ENCODE data around the gene HSPB9. TPM values are rescaled to one million over a fixed set of nuclear protein-coding genes. Genes with fewer than 3 reads are reported as not detected.

HSPB9 gene
- total RNA-seq, 1 experiment from 2014 or later, result not detected

- H3K9ac ChIP-seq (ENCODE audit: low read length), result no peak overlapping the region
- peak overlapping the region; percentile 17; the same call in 1 of the 2 replicates for H3K4me2 ChIP-seq (ENCODE audit: low read length)
- peaks cover 0 to 11% of the 10 kb centered on the region in 2 experiments; a peak in 2 of 4 replicates for H3K4me1 ChIP-seq (ENCODE audit: control insufficient read depth in 1 of 2, insufficient read depth in 2 of 2, low read length in 2 of 2)
- H3K9me3 ChIP-seq (ENCODE audit: control insufficient read depth in 1 of 2, insufficient read depth in 1 of 2, low read depth in 1 of 2, low read length in 2 of 2), result no peaks in the 10 kb centered on the region
- TF ChIP-seq POLR2A (IDR thresholded peaks at IDR 0.05; ENCODE audit: borderline replicate concordance, extremely low read depth, insufficient read depth, insufficient read length) (no peak), ZNF274 (IDR thresholded peaks at IDR 0.05; ENCODE audit: low read depth, low read length) (no peak), SP1 (IDR thresholded peaks at IDR 0.05; ENCODE audit: low read depth) (no peak), SIN3A (IDR thresholded peaks at IDR 0.05; ENCODE audit: low read depth) (no peak)
- TF ChIP-seq, protein P1, sequence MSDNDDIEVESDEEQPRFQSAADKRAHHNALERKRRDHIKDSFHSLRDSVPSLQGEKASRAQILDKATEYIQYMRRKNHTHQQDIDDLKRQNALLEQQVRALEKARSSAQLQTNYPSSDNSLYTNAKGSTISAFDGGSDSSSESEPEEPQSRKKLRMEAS (IDR thresholded peaks at IDR 0.05), result no peak
- peaks cover 96% of the 10 kb centered on the region for H3K79me2 ChIP-seq (ENCODE audit: insufficient read depth, low read length)
- ChIA-PET RAD21 (ENCODE audit: low non-redundant PET in 1 of 2, low total read pairs in 2 of 2, uncharacterized antibody in 2 of 2, unreplicated experiment in 2 of 2) (no interaction called here), CTCF (interaction anchor here (0.9 to 1.1 kb wide), 2 partner anchors 107 to 391 kb away, joined by 3 to 4 read pairs; no protein-coding TSS in a partner anchor), POLR2A (no interaction called here)
- DNase-seq (ENCODE audit: low read depth, low spot score) (peak; percentile 7), ATAC-seq (no peak)
- H3K9me2 ChIP-seq (ENCODE audit: insufficient read depth), result no peaks in the 10 kb centered on the region
- intact Hi-C loops (cut with micrococcal nuclease), result no loop called here
- no peak overlapping the region for H3K27ac ChIP-seq (ENCODE audit: low read depth, low read length)
- H2AFZ ChIP-seq (ENCODE audit: low read depth, low read length, poor library complexity, severe bottlenecking), result no peak overlapping the region
- no peaks in the 10 kb centered on the region for H3K27me3 ChIP-seq (ENCODE audit: insufficient read depth, low read length)
- peaks cover under 1 to 10% of the 10 kb centered on the region in 2 experiments; a peak in 3 of 4 replicates for H3K36me3 ChIP-seq (ENCODE audit: control insufficient read depth in 1 of 2, insufficient read depth in 2 of 2, low read length in 2 of 2)
- H3K4me3 ChIP-seq (replicated peaks in 1 of 2; ENCODE audit: low read depth in 1 of 2, low read length in 2 of 2), result no peak overlapping the region
- no peaks in the 10 kb centered on the region for H4K20me1 ChIP-seq (ENCODE audit: insufficient read depth)
- BruUV-seq (replicated peaks), result no TSS peak
Observed at GRCh38 chr17:42135664-42136653, 13.4 kb downstream of the HSPB9 start.

GRCh38 chr17:42136654-42137051 is 14.0 kb downstream of the HSPB9 start:
- Histone ChIP-seq H3K27ac (ENCODE audit: low read depth, low read length) (no peak overlapping the region), H3K4me3 (replicated peaks in 1 of 2; ENCODE audit: low read depth in 1 of 2, low read length in 2 of 2) (no peak overlapping the region), H3K79me2 (ENCODE audit: insufficient read depth, low read length) (peaks cover 96% of the 10 kb centered on the region), H2AFZ (ENCODE audit: low read depth, low read length, poor library complexity, severe bottlenecking) (no peak overlapping the region), H3K36me3 (ENCODE audit: control insufficient read depth in 1 of 2, insufficient read depth in 2 of 2, low read length in 2 of 2) (peaks cover 4 to 16% of the 10 kb centered on the region in 2 experiments; a peak in 3 of 4 replicates), H3K9me2 (ENCODE audit: insufficient read depth) (no peaks in the 10 kb centered on the region), H3K9me3 (ENCODE audit: control insufficient read depth in 1 of 2, insufficient read depth in 1 of 2, low read depth in 1 of 2, low read length in 2 of 2) (no peaks in the 10 kb centered on the region), H3K9ac (ENCODE audit: low read length) (no peak overlapping the region), H3K4me1 (ENCODE audit: control insufficient read depth in 1 of 2, insufficient read depth in 2 of 2, low read length in 2 of 2) (peaks cover 0 to 11% of the 10 kb centered on the region in 2 experiments; a peak in 2 of 4 replicates), H3K27me3 (ENCODE audit: insufficient read depth, low read length) (no peaks in the 10 kb centered on the region), H4K20me1 (ENCODE audit: insufficient read depth) (no peaks in the 10 kb centered on the region), H3K4me2 (ENCODE audit: low read length) (no peak overlapping the region)
- ChIA-PET RAD21 (ENCODE audit: low non-redundant PET in 1 of 2, low total read pairs in 2 of 2, uncharacterized antibody in 2 of 2, unreplicated experiment in 2 of 2) (no interaction called here), CTCF (no interaction called here), POLR2A (no interaction called here)
- intact Hi-C loops (cut with micrococcal nuclease), result no loop called here
- DNase-seq (ENCODE audit: low read depth, low spot score) (no peak), ATAC-seq (no peak)
- TF ChIP-seq TCF7L2 (IDR thresholded peaks at IDR 0.05; ENCODE audit: borderline replicate concordance, extremely low read depth, insufficient read depth, insufficient read length) (no peak), JUND (IDR thresholded peaks at IDR 0.05) (no peak), SP1 (IDR thresholded peaks at IDR 0.05; ENCODE audit: low read depth) (no peak), SRF (IDR thresholded peaks at IDR 0.05; ENCODE audit: low read depth) (no peak), CEBPB (IDR thresholded peaks at IDR 0.05; ENCODE audit: low read depth) (no peak), YY1 (IDR thresholded peaks at IDR 0.05; ENCODE audit: extremely low read depth, insufficient replicate concordance, low read depth, low read length) (no peak), EZH2phosphoT487 (IDR thresholded peaks at IDR 0.05; ENCODE audit: borderline replicate concordance) (no peak), POLR2AphosphoS5 (IDR thresholded peaks at IDR 0.05; ENCODE audit: low read depth, low read length) (no peak), ELF1 (IDR thresholded peaks at IDR 0.05; ENCODE audit: borderline replicate concordance, low read depth) (no peak)
- TF ChIP-seq, protein P2, sequence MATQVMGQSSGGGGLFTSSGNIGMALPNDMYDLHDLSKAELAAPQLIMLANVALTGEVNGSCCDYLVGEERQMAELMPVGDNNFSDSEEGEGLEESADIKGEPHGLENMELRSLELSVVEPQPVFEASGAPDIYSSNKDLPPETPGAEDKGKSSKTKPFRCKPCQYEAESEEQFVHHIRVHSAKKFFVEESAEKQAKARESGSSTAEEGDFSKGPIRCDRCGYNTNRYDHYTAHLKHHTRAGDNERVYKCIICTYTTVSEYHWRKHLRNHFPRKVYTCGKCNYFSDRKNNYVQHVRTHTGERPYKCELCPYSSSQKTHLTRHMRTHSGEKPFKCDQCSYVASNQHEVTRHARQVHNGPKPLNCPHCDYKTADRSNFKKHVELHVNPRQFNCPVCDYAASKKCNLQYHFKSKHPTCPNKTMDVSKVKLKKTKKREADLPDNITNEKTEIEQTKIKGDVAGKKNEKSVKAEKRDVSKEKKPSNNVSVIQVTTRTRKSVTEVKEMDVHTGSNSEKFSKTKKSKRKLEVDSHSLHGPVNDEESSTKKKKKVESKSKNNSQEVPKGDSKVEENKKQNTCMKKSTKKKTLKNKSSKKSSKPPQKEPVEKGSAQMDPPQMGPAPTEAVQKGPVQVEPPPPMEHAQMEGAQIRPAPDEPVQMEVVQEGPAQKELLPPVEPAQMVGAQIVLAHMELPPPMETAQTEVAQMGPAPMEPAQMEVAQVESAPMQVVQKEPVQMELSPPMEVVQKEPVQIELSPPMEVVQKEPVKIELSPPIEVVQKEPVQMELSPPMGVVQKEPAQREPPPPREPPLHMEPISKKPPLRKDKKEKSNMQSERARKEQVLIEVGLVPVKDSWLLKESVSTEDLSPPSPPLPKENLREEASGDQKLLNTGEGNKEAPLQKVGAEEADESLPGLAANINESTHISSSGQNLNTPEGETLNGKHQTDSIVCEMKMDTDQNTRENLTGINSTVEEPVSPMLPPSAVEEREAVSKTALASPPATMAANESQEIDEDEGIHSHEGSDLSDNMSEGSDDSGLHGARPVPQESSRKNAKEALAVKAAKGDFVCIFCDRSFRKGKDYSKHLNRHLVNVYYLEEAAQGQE (IDR thresholded peaks at IDR 0.05; ENCODE audit: low read depth), result no peak
- no TSS peak for BruUV-seq (replicated peaks)
